ENCODE measurements around the gene EPS15. TPM values are rescaled to one million over a fixed set of nuclear protein-coding genes. Genes with fewer than 3 reads are reported as not detected.

The EPS15 gene
- total RNA-seq, 1 donor from 2014 or later = 41.6 TPM

DNA sequence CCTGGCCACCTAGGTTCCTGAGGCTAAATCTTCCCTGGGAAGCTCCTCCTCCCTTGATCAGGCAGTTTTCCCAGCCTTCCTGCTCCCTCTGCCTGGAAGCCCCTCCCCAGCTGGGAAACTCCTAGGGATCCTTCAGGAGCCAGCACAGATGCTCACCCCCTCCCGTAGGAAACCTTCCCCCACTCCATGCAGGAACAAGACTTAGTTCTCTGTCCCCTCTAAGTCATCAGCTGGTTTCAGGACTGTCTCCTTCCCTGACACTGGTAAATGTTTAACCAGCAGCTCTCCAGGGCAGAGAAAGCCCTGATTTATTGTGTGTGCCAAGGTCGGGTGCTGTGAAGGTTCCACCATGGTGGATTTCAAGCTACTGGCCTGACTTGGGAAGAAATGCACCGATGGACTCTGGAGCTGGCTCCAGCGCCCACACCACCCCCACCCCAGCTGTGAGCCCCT, 213.7 kb downstream of the EPS15 start:
- Mint-ChIP-seq H3K27ac (ENCODE audit: unreplicated experiment) (no peak overlapping the region), H3K27me3 (ENCODE audit: low read depth) (no peaks in the 10 kb centered on the region), H3K36me3 (ENCODE audit: low read depth) (no peaks in the 10 kb centered on the region), H3K9me3 (no peaks in the 10 kb centered on the region), H3K4me1 (no peaks in the 10 kb centered on the region), H3K4me3 (no peak overlapping the region)
- TF ChIP-seq, protein P1, sequence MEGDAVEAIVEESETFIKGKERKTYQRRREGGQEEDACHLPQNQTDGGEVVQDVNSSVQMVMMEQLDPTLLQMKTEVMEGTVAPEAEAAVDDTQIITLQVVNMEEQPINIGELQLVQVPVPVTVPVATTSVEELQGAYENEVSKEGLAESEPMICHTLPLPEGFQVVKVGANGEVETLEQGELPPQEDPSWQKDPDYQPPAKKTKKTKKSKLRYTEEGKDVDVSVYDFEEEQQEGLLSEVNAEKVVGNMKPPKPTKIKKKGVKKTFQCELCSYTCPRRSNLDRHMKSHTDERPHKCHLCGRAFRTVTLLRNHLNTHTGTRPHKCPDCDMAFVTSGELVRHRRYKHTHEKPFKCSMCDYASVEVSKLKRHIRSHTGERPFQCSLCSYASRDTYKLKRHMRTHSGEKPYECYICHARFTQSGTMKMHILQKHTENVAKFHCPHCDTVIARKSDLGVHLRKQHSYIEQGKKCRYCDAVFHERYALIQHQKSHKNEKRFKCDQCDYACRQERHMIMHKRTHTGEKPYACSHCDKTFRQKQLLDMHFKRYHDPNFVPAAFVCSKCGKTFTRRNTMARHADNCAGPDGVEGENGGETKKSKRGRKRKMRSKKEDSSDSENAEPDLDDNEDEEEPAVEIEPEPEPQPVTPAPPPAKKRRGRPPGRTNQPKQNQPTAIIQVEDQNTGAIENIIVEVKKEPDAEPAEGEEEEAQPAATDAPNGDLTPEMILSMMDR (conservative IDR thresholded peaks at IDR 0.05) = no peak
- DNase-seq (ENCODE audit: low read depth, low spot score) = no peak

DNA sequence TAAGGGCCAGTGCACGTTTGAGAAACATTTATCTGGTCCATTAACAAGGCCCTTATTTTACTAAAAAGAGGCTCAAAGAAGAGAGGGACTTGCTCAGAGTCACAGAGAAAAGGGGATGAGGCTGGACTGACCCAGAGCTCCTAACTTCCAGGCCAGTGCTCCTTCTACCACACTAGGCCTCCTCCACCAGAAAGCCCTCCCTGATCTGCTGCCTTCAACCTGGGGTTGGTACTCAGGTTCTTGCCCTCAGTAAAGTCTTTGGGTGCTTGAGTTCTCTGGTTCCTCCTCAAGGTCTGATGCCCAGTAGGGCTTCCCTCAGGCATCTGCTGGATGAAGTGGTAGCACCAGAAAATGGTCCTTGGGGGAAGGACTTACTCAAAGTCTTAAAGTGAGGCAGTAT, 214.7 kb downstream of the EPS15 start:
- H3K9me3 Mint-ChIP-seq = no peaks in the 10 kb centered on the region
- H3K27ac Mint-ChIP-seq (ENCODE audit: unreplicated experiment) = no peak overlapping the region
- H3K27me3 Mint-ChIP-seq (ENCODE audit: low read depth) = no peaks in the 10 kb centered on the region
- no peaks in the 10 kb centered on the region for H3K4me1 Mint-ChIP-seq
- TF ChIP-seq, protein P1 (conservative IDR thresholded peaks at IDR 0.05) = no peak
- no peak overlapping the region for H3K4me3 Mint-ChIP-seq
- DNase-seq (ENCODE audit: low read depth, low spot score) = no peak
- H3K36me3 Mint-ChIP-seq (ENCODE audit: low read depth) = no peaks in the 10 kb centered on the region

Other genes with a start within 250 kb of the EPS15 start
- gene TTC39A, start 188.7 kb downstream of the EPS15 start, total RNA-seq = 1.6 and 1.7 TPM in 2 replicates
- gene OSBPL9, start 97.8 kb upstream of the EPS15 start, total RNA-seq = 76.7 and 77.5 TPM in 2 replicates

Data from neural crest cell (in vitro differentiated cells).